GM12878 (cell line): ENCODE measurements around the gene SLC6A3. TPM values are rescaled to one million over a fixed set of nuclear protein-coding genes. Genes with fewer than 3 reads are reported as not detected.

Experiments
- ATAC-seq: fragments of 200-7000 bp; cut with Tn5 transposase; 3 replicates; pipeline ENCODE4 v1.9.1; 2020; ENCODE audit warnings: mild to moderate bottlenecking, moderate library complexity
- BruUV-seq: library from RNA; stranded (reverse); fragments of 400-500 nt; replicated peaks from 2 replicates; lab custom pipeline; 2021; lab: Mats Ljungman, UMichigan
- CTCF ChIA-PET: fragments of 300-600 bp; sonication (Branson Sonifier 250); formaldehyde crosslinking; extraction: SDS; loops from one replicate; lab custom pipeline; 2021; ENCODE audit warnings: inconsistent platforms; lab: Yijun Ruan, JAX
- POLR2A ChIA-PET: fragments of 350-600 bp; formaldehyde crosslinking; extraction: SDS; loops from one replicate; lab custom pipeline; 2021; ENCODE audit warnings: inconsistent platforms; lab: Charles Lee
- RAD21 ChIA-PET: fragments of 300-600 bp; sonication (Branson Sonifier 250); formaldehyde crosslinking; loops from one replicate; lab custom pipeline; 2023; ENCODE audit warnings: antibody characterized with exemption; ENCODE audit not compliant: unreplicated experiment; lab: Charles Lee
- SMC1A ChIA-PET: fragments of 300-600 bp; sonication (Branson Sonifier 250); formaldehyde crosslinking; loops from one replicate; lab custom pipeline; 2023; ENCODE audit not compliant: unreplicated experiment, uncharacterized antibody; lab: Charles Lee
- DNase-seq: peaks from one replicate; pipeline ENCODE4 v3.0.0-alpha.2; 2011; ENCODE audit warnings: low read depth, low spot score
- FAIRE-seq: peaks from 3 replicates; lab custom pipeline; 2011; peaks lifted over from hg19 to GRCh38; lab: Jason Lieb, UNC
- H2AFZ ChIP-seq: 2 replicates; pipeline ENCODE4 v1.6.0; 2011; ENCODE audit warnings: low read depth, low read length, control low read depth; ENCODE audit not compliant: control insufficient read depth
- H3K27ac ChIP-seq: 2 replicates; pipeline ENCODE4 v1.5.1; 2011; ENCODE audit warnings: control low read depth; ENCODE audit not compliant: control insufficient read depth, insufficient read depth
- H3K27me3 ChIP-seq, 2 experiments: replicated peaks in 1 of 2; 2 replicates each; pipeline versions ENCODE4 v1.6.0 to v1.6.1; 2011; ENCODE audit warnings: low read length in 1 of 2; ENCODE audit not compliant: control insufficient read depth in 2 of 2, insufficient read depth in 2 of 2
- H3K36me3 ChIP-seq, 2 experiments: 2 replicates each; pipeline ENCODE4 v1.5.1; 2011; ENCODE audit warnings: low read length in 1 of 2; ENCODE audit not compliant: control insufficient read depth in 2 of 2, insufficient read depth in 2 of 2
- H3K4me1 ChIP-seq: 2 replicates; pipeline ENCODE4 v1.6.1; 2011; ENCODE audit warnings: mild to moderate bottlenecking, low read length, moderate library complexity, mixed read lengths; ENCODE audit not compliant: control insufficient read depth, insufficient read depth
- H3K4me2 ChIP-seq: 2 replicates; pipeline ENCODE4 v1.6.0; 2011; ENCODE audit warnings: control low read depth; ENCODE audit not compliant: control insufficient read depth, insufficient read depth
- H3K4me3 ChIP-seq: fragments of 200-600 bp; sonication (generic); 2 replicates; pipeline ENCODE4 v1.5.1; 2016
- H3K79me2 ChIP-seq: 2 replicates; pipeline ENCODE4 v1.6.0; 2011; ENCODE audit warnings: low read length; ENCODE audit not compliant: control insufficient read depth, insufficient read depth
- H3K9ac ChIP-seq: 2 replicates; pipeline ENCODE4 v1.8.0; 2011; ENCODE audit warnings: low read length, control low read depth, mixed read lengths; ENCODE audit not compliant: control insufficient read depth, insufficient read depth
- H3K9me3 ChIP-seq: replicated peaks from 3 replicates; pipeline ENCODE4 v1.5.1; 2011; ENCODE audit warnings: mild to moderate bottlenecking, low read length; ENCODE audit not compliant: control insufficient read depth, insufficient read depth
- H4K20me1 ChIP-seq: 2 replicates; pipeline ENCODE4 v1.6.0; 2011; ENCODE audit not compliant: control insufficient read depth, insufficient read depth
- CBX5 ChIP-seq: sonication (generic); IDR thresholded peaks from 2 replicates; pipeline ENCODE4 v1.6.1; 2016; ENCODE audit warnings: low read depth, moderate library complexity, mild to moderate bottlenecking, inconsistent platforms
- FOXK2 ChIP-seq: fragments of 450-650 bp; IDR thresholded peaks from 2 replicates; pipeline ENCODE4 v1.6.1; 2017; ENCODE audit warnings: mild to moderate bottlenecking, moderate library complexity
- HCFC1 ChIP-seq: fragments of 150-350 bp; IDR thresholded peaks from 2 replicates; pipeline ENCODE4 v1.6.1; 2014; ENCODE audit warnings: low read length
- IKZF1 ChIP-seq: fragments of 450-650 bp; conservative IDR thresholded peaks from 2 replicates; pipeline ENCODE4 v1.6.1; 2017; ENCODE audit warnings: antibody characterized with exemption, mild to moderate bottlenecking
- MTA3 ChIP-seq: IDR thresholded peaks from 2 replicates; pipeline ENCODE4 v1.6.1; 2012; ENCODE audit warnings: low read length, inconsistent platforms, borderline replicate concordance
- MYC ChIP-seq: IDR thresholded peaks from 2 replicates; pipeline ENCODE4 v1.6.1; 2011; ENCODE audit warnings: mild to moderate bottlenecking, low read length, moderate library complexity, inconsistent platforms; ENCODE audit not compliant: insufficient read depth, insufficient replicate concordance, insufficient read length, severe bottlenecking
- NFYA ChIP-seq: IDR thresholded peaks from 2 replicates; pipeline ENCODE4 v1.6.1; 2011; ENCODE audit warnings: low read depth, mild to moderate bottlenecking, low read length, improper control_type of control experiment, borderline replicate concordance
- NR2C2 ChIP-seq: IDR thresholded peaks from 2 replicates; pipeline ENCODE4 v1.6.1; 2011; ENCODE audit warnings: borderline replicate concordance, low read depth; ENCODE audit not compliant: control insufficient read depth, insufficient read length
- RUNX3 ChIP-seq: IDR thresholded peaks from 2 replicates; pipeline ENCODE4 v1.6.1; 2012; ENCODE audit warnings: low read length, inconsistent platforms
- TBL1XR1 ChIP-seq: IDR thresholded peaks from 2 replicates; pipeline ENCODE4 v1.6.1; 2012; ENCODE audit warnings: low read depth, low read length, improper control_type of control experiment
- USF1 ChIP-seq: IDR thresholded peaks from 2 replicates; pipeline ENCODE4 v1.6.1; 2011; ENCODE audit warnings: borderline replicate concordance, low read depth, mild to moderate bottlenecking, moderate library complexity, mixed read lengths, low read length; ENCODE audit not compliant: insufficient read depth; ENCODE audit errors: extremely low read length
- WGBS: methylation state at CpG from one replicate; pipeline ENCODE4 v1.1.6; 2016; ENCODE audit warnings: low lambda C conversion rate; ENCODE audit not compliant: insufficient replicate concordance, insufficient coverage; ENCODE audit errors: missing lambda C conversion rate; 5-methylcytosine and 5-hydroxymethylcytosine counted together
- in situ Hi-C: fragments of 300-500 bp; cut with MboI; formaldehyde crosslinking; loops from 9 replicates; pipeline ENCODE4 v1.14.3; 2018; ENCODE audit warnings: mixed read lengths
- intact Hi-C: fragments of 100-400 bp; cut with micrococcal nuclease; formaldehyde crosslinking; loops from one replicate; pipeline ENCODE4 v1.14.2; 2022; ENCODE audit not compliant: unreplicated experiment
- polyA plus RNA-seq, 11 experiments: library from polyadenylated mRNA; depleted of rRNA in 4 of 11; unstranded in 6 of 11; stranded (reverse) in 5 of 11; fragments of >200 nt; fragmentation: Nextera tagmentation in 4 of 11; fragmentation: Illumina TruSeq in 1 of 11; extraction: Ambion mirVana in 4 of 11; extraction: Trizol in 1 of 11; gene quantifications; 1 replicate in 1 of 11; 2 replicates in 10 of 11; pipeline versions ENCODE4 v1.2.1 to v1.2.3, GENCODE V29; 2011 to 2016; ENCODE audit warnings: inconsistent platforms in 2 of 11, missing spikeins in 2 of 11, low read depth in 1 of 11
- total RNA-seq, 4 experiments: library from RNA; depleted of rRNA in 3 of 4; stranded (reverse); fragments of >200 nt in 3 of 4; fragmentation: Illumina TruSeq in 1 of 4; extraction: Trizol in 1 of 4; gene quantifications; 2 replicates each; pipeline versions ENCODE4 v1.2.1 to v1.2.3, GENCODE V29; 2013 to 2021

The SLC6A3 gene
- total and polyA plus RNA-seq, 10 of the 15 experiments (the other 5 are each of a cell fraction or from before 2014, with no cell fraction given) = 0.01 TPM; not detected in 9

- CTCF ChIA-PET = no interaction called here
Observed at GRCh38 chr5:1413611-1414241, 31.5 kb downstream of the SLC6A3 start.

GRCh38 chr5:1413211-1413610, 32.0 kb downstream of the SLC6A3 start:
- Histone ChIP-seq H3K4me1 (no peaks in the 10 kb centered on the region), H3K4me3 (no peak overlapping the region), H3K79me2 (no peaks in the 10 kb centered on the region), H3K27me3 (peaks cover 0 to 3% of the 10 kb centered on the region in 2 experiments; a peak in 3 of 4 replicates), H3K9ac (no peak overlapping the region), H3K9me3 (no peaks in the 10 kb centered on the region), H3K27ac (no peak overlapping the region), H2AFZ (no peak overlapping the region), H4K20me1 (no peaks in the 10 kb centered on the region), H3K4me2 (no peak overlapping the region), H3K36me3 (no peaks in the 10 kb centered on the region)
- ATAC-seq (no peak), DNase-seq (no peak), FAIRE-seq (no peak)
- no peak for TF ChIP-seq FOXK2
- no peak for TF ChIP-seq TBL1XR1
- no peak for TF ChIP-seq RUNX3
- no peak for TF ChIP-seq USF1
- no peak for TF ChIP-seq CBX5
- TF ChIP-seq HCFC1 = no peak
- no peak for TF ChIP-seq IKZF1
- no peak for TF ChIP-seq NR2C2
- TF ChIP-seq MTA3 = no peak
- no peak for TF ChIP-seq MYC
- ChIA-PET RAD21 (no interaction called here), POLR2A (no interaction called here), CTCF (no interaction called here), SMC1A (no interaction called here)
- BruUV-seq = no TSS peak
- intact Hi-C loops (no loop called here), in situ Hi-C loops (no loop called here)
- WGBS = 48% methylated on average over 13 of the region's 13 CpGs

More at GRCh38 chr5:1413611-1414241, 31.5 kb downstream of the SLC6A3 start:
- no peak for TF ChIP-seq NFYA
- Histone ChIP-seq H3K9me3 (no peaks in the 10 kb centered on the region), H3K9ac (no peak overlapping the region), H3K36me3 (no peaks in the 10 kb centered on the region), H3K27me3 (peaks cover 0 to 2% of the 10 kb centered on the region in 2 experiments; a peak in 3 of 4 replicates), H3K4me1 (no peaks in the 10 kb centered on the region), H3K79me2 (no peaks in the 10 kb centered on the region), H3K4me2 (no peak overlapping the region), H3K27ac (no peak overlapping the region), H3K4me3 (no peak overlapping the region), H2AFZ (no peak overlapping the region), H4K20me1 (no peaks in the 10 kb centered on the region)
- intact Hi-C loops = no loop called here
- ChIA-PET RAD21 (no interaction called here), SMC1A (no interaction called here), POLR2A (no interaction called here)
- in situ Hi-C loops = no loop called here
- ATAC-seq = no peak
- no peak for FAIRE-seq
- BruUV-seq = no TSS peak
- no peak for DNase-seq
- 36% methylated on average over 23 of the region's 23 CpGs for WGBS
